Measurements from ENCODE around the gene SEC14L1.

The SEC14L1 gene

DNA sequence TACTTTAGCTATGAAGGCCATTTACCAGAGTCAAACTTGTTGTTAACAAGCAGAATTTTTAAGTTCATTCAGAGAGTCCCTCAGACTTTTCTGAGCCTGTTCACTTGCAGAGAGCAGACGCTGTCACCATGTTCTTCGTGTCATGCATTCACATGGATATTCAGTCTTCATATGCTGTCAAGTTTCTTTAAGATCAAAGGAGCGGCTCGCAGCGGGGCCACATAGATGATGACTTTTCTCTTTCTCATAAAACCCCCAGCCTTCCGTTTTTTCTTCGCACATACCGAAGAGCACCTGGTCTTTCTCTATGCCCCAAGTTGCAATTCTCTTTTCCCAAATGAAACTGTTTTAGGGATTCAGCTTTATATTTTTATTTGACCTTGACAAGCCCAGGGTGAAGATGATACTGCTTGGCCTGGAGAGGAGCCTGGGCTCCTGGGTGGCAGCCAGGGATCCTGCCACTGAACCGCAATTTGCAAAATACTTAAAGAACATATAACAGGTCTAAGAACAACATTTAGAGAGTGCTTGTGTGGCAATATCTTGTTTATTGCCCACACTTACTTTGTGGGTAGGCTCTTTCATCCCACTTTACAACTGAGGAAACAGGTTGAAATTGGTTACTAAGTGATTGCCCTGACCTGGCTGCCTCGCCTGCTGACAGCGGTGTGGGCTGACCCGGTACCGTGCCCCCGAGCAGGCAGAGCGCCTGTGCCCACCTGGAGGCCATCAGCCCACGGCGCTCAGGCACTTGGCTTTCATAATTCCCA is 22.9 kb downstream of the SEC14L1 start:
- DNase-seq (ENCODE audit: low spot score) = no peak

DNA sequence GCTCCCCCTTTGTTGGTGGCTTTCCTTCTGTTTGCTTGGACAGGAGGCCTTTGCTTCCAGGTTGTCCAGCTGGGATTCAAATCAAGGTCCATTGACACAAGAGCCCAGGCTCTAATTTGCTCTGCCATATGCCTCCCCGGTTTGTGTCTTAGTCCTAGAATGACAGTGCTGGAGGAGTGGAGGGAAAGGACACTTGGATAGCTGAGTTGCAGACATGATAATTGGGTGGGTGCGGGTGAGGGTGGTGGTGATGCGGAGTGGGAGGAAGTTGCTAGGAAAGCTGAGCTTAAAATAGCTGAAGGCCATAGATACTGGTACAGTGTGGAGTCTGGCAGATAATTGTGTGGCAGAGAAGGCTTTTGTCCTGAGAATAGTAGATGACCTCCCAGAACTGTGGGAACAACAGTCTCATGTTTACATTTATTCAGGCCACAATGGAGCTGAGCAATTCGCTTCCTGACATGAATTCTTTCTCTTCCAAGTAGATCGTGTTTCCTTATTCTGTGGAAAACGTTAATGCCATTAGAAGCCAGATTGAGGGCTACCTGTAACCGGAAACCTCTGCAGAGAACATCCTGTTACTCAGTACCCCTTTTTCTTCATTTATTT is 23.8 kb downstream of the SEC14L1 start:
- no peak for DNase-seq (ENCODE audit: low spot score)

DNA sequence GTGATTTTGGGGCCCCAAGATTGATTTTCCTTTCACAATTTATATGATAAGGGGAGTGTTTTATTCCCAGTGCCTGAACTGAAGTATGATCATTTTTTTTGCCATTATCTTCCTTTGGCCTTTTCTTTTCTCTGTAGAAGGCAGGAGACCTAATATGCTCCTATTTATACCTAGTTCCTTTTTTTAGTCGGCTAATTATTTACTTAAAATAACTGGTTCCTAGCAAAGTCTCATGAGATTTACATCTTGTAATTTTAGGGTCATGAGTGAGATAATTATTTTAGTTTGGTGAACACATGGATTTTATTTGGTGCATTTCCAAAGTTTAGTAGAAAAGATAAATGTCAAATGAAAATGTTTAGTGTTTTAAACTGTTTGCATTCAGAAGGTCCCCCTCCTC is 24.8 kb downstream of the SEC14L1 start:
- DNase-seq (ENCODE audit: low spot score) = no peak

DNA sequence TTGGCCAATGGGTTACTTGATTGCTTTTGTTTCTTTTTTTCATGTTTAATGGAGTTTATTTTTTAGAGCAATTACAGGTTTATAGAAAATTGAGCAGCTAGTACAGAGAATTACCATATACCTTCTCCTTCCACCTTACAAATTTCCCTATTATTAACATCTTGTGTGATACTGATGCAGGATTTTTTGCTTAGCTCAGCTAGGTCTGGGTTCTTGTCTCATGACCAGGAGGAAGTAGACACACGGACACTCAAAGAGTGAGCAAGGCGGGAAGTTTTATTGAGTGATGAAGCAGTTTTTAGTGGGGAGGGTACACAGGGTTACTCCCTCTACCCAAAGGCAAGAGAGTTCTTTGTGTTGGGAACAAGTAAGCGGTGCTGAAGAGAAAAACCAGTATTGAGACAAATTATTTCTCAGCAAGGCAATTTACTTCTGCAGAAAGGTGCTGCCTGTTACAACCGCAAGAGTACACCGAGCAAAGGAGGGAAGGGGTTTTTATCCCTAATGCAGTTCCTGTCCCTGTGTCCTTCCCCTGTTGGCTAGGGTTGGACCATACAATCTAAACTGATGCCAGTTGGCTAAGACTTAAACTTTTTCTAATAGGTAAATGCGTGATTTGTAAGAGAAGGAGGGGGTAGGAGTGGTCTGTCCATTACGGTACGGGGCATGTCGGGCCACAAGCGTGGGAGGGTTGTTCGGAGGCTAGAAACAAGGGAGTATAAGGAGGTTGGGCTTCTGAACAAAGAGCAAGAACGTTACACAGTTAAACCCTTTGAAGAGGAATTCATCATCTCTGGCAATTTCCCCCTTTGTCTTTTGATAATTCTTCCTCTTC is 26.9 kb downstream of the SEC14L1 start:
- no peak for DNase-seq (ENCODE audit: low spot score)

DNA sequence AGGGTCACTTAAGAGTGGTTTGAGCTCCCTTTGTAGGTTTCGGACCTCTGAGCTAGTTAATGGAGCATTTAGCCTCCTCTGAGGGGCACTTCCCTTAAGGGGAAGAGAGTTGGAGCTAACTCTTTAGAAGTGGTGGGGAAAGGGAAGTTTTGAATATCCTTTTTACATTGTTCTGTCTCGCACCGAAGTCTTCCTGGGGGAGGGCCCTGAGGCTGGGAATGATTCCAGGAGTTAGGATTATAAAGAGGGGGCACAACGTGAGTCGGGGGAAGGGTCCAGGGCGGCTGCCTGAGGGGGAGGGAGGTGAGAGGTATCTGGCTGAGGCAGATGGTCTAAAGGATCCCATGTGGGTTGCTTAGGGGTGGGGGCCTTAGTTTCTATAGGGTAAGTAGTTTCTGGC is 32.3 kb downstream of the SEC14L1 start:
- DNase-seq (ENCODE audit: low spot score) = no peak

DNA sequence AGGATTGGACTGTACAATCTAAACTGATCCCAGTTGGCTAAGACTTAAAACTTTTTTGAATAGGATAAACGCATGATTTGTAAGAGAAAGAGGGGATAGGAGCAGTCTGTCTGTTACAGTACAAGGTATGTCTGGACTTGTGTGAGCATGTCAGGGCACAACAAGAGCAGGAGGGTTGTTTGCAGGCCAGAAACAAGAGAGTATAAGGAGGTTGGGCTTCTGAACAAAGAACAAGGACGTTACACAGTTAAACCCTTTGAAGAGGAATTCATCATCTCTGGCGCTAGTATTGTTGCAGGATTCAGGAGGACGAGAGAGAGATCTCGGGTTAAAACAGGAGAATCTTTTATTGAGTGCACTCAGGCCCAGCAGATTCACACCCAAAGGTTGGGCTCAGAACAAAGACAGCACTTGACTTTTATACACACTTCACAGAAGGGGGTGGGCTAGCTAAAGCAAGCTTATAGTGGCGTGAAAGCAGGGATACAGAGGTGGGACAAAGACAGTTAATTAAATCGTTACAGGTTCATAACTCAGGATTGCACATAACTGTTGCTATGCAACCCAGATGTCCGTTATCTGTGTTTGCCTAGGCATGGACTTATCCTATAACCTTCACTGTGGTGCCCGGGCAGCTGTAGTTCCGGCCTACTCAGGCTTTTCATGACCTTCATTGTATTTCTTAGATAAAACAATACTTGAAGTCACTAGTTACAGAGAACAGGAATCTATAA is 34.3 kb downstream of the SEC14L1 start:
- DNase-seq (ENCODE audit: low spot score) = no peak

DNA sequence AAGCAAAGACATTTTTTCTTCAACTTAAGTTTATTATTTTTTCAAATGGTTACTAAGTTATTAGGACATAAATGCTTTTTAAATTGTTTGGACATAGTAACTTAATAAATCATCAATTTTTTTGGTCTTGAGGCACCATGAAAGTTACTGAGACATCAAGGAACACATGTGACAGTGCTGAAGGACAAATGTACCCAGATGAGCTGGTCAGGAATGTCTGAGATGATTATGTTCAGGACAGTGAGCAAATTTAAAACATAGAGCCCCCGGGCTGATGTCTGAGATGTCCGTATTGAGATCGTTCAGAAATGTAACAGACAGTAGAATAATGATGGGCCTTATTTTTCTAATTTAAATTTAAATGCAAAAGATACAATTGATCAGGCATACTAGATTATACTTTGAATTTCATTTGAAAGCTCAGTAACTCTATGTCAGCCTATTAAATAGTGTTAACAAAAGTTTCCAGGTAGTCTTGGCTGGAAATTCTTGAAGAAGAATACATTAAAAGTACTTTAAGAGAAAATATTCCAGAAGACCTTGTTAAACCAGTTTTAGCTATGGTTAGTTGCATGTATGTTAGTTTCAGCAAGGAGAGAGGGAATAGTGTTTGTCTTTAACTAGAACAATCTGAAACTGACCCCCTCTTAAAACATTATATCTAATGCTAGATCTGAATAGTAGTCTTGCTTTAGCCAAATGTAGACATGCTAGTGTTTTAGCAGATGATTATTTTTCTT is 36.4 kb downstream of the SEC14L1 start:
- no peak for DNase-seq (ENCODE audit: low spot score)

DNA sequence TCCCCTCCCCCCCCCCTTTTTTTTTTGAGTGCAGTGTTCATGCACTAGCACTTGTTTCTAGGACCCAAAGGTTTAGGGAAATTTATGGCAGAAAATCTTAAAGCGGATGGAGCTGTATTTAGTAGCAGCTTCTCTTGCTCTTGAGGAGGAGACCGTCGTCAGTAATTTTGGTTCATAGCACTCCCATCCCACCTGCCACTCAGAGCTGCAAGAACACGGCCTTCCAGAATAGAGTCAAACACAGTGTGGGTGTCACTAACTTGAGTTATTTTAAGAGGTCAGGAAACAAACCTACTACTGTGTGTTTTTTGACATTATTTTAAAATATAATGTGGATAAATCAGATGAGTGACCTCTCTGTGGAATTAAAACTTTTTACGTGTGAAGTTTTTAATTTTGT is 37.3 kb downstream of the SEC14L1 start:
- no peak for DNase-seq (ENCODE audit: low spot score)

DNA sequence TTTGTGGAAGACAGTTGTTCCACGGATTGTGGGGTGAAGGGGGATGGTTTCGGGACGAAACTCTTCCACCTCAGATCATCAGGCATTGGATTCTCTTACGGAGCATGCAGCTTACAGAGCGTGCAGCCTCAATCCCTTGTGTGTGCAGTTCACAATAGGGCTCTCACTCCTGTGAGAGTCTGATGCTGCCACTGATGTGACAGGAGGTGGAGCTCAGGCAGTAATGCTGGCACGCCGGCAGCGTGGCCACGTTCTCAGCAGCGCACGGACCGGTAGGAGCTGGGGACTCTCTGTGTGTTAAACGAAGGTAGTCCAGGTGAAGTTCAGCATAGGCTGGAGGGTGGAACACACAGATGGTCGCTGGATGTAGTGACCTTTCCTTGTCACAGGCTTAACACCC is 37.8 kb downstream of the SEC14L1 start:
- no peak for DNase-seq (ENCODE audit: low spot score)

DNA sequence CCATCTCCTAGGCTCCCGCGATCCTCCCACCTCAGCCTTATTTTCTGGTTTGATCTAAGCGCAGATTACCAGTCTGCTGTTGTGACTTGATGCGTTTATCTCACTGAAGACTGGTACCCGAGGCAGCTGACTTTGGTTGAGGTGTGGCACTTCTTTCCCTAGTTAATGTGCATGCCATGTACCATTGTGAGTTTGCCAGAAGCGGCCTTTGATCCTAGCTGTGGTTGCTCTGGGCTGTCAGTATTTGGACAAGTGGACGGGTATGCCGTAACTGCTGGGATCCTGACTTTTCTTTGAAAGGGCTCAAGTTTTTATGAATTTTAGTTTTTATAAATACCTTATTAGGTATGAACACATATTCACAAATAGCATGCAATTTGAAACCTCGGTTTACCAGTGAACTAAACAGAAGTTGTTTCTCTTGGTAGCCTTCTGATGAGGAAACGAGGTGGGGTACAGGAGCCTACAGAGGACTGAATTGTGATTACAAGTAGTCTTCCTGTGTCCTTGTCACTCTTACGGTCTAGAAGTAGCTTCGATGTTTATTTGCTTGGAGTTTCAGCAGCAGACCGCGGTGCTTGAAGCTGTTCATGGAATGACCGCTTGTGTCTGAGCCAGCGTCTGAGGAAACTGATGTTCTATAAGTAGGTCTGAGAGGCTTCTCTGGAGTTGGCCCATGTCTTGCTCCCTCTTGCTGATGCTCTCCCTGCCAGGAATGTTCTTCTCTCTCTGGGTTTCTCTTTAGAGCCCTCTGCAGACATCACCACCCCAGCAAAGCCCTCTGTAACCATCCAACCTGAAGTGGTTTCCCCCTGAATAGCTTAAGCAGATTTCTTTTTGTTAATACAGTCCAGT is 40.0 kb downstream of the SEC14L1 start:
- no peak for DNase-seq (ENCODE audit: low spot score)

DNA sequence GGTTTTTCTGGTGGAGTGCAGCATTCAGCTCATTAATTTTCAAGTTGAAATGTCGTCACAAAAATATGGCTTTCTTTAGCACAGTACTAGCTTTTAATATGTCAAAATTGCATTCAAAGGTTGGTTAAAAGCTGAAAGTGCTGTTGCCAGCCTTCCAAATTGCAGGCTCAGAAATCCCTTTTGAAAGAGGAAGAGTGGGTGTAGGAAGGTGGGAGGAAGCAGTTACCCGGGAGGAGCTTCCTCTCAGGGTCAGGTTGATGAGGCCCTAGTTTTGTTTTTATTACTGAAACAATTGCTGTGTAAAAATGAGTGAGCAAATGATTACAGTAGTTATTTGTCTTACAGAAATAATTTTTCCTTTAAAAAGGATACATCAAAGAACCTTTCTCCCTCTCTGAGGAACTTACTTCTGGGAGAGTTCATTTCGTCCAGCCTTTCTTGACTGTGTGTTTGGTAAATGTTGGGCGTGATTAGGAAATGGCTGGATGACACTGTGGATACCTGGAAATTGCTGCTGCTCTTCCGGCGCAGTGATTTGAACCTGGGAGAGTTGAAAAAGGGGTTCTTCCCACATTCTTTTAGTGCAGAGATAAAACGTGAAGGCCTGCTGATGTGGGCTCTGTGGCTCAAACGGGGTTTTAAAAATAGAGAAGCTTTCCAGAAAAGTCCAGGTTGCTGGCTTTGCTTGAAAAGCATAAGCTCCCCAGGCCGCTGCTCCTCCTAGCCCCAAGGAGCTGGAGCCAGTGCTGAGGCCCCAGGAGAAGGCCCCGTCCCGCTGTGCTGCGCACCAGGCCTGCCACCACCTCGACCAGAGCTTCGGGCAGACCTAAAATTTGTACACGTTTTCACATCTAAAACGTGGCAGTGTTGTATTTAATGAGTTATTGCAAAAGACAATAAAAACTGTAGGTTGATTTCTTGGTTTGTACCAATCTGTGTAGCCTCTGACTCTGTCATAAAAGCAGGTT is 41.7 kb downstream of the SEC14L1 start:
- no peak for DNase-seq (ENCODE audit: low spot score)

DNA sequence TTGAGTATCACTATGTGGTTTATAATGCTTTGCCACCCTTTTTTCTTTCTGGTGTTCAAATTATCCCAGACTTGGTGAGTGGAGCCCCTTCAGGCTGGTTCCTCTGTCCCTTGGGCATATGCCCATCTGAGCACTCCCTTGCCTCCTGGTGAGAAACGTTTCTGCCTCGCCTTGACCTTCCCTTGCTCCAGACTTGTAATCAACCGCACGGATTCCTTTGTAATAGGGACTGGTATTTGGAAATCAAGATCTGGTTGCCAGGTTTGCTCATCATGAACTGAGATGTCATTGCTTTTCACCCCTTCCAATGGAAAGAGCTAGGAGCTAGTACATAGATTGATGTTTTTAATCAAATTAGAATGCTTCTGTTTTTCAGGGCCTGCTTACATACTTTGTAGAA is 43.7 kb downstream of the SEC14L1 start:
- no peak for DNase-seq (ENCODE audit: low spot score)

DNA sequence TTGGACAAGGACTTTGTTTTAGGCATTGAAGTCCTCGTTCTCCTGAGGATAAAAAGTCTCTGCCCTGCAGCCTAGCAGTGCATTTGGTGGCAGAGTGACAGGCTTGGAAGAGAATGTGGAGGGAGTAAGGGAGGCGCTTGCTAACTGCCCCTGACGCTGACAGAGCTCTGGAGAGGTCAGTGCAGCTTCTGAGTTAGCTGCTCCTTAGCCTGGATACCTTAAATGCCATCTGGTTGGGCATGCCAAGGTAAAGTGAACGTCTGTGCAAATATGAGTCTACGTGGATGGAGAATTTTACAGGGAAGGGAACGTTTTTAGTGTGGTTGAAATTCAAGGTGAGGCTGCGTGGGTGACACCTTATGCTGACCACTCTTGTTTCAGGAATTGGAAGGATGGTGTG is 44.4 kb downstream of the SEC14L1 start:
- no peak for DNase-seq (ENCODE audit: low spot score)

DNA sequence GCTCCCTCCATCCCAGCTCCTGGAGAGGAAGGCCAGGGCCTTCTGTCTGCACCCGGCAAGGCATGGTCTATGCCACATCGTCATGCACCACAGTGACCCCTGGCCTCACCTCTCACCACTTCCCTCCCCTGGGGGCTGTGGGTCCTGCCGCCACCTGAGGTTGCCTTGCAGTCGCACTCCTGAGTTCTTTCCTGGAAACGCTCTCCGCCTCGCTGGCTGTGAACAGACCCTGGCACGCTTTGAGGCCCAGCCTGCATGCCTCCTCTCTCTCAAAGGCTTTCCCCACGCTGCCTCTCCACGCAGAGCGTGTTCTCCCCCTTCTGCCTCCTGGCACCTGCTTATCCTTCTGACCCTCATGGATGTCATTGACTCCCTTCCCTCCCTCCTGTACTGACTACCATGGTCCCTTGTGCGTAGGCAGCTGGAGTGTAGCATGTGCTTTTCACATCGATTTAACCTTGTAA is 45.4 kb downstream of the SEC14L1 start:
- no peak for DNase-seq (ENCODE audit: low spot score)

DNA sequence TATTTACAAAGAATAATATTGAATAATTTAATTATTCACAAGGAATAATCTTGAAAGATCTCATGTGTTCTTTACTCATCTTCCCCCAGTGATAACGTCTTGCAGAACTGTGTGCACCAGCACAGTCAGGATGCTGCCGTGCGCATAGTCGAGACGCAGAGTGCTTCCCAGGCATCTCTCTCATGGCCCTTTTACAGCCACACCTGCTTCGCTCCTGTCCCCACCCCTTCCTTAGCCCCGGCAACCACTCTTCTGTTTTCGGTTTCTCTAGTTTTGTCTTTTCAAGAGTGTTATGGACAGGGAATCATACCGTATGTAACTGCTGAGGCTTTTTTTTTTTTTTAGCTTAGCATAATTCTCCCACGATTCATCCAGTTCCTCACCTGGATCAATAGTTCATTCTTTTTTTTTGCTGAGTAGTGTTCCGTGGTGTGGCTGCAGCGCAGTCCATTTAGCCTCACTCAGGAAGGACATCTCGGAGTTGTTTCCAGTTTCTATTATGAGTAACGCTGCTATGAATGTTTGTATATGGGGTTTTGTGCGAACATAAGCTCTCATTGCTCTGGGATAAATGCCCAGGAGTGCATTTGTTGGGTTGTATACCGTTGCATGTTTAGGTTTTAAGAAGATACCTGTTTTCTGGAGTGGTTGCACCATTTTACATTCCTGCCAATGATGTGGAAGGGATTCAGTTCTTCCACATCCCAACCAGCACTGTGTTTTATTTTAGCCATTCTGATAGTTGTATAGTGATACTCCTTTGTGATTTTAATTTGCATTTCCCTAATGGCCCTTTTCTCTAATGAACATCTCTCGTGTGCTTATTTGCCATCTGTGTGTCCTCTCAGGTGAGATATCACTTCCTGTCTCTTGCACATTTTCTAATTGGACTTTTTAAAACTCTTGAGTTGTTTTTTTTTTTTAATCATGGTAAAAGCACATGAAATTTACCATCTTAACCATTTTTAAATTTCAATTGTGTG is 47.6 kb downstream of the SEC14L1 start:
- no peak for DNase-seq (ENCODE audit: low spot score)

DNA sequence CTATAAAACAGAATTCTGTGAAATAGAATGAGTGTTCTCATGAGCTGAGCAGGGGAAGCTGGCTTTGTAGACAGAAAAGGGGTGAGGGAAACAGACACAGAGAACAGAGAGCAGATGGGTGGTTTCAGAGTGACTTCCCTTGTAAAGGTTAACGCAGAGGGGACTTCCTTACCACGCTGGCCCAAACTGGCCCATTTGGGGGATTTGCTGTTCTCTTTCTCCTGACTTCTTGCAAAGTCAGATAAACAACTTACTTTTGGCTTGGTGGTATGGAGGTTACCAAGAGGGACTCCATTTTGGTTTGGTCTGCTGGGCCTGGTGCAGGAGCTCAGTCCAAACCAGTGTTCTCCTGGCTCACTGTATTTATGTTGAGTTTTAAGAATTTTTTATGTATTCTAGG is 48.4 kb downstream of the SEC14L1 start:
- no peak for DNase-seq (ENCODE audit: low spot score)

DNA sequence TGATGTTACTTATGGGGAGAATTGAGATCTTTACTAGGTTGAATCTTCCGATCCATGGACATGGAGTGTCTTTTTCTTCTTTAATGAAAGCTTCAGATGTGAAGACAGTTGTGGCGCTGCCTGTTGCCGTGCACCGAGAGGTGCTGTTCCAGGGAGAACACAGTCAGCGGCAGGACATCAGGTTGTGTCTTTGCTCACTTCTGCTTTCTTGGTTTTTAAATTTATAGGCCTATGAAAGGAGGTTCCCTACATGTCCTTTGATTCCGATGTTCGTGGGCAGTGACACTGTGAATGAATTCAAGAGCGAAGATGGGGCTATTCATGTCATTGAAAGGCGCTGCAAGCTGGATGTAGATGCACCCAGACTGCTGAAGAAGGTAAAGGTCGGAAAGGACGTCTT is 49.8 kb downstream of the SEC14L1 start:
- DNase-seq (ENCODE audit: low spot score) = no peak

DNA sequence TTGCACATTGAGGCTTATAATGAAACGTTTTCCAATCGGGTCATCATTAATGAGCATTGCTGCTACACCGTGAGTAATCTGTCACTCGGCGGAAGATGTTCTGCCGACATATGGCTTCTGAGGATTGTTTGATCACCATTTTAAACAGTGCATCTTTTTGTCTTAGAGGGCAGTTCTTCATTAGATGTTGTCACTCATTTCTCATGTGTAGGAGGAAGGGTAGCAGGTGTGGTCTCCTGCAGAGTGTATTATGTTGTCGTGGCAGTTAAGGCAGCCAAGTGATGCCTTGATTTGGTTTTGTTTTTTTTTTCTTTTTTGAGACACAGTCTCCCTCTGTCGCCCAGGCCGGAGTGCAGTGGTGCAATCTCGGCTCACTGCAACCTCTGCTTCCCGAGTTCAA is 50.5 kb downstream of the SEC14L1 start:
- DNase-seq (ENCODE audit: low spot score) = no peak

Data from CD4-positive, alpha-beta T cell treated with Interleukin-6 at 100 ng/mL for 8 hours (primary cell).